PC-3 (cell line): ENCODE results near the gene HMCN2. TPM values are rescaled to one million over a fixed set of nuclear protein-coding genes. Genes with fewer than 3 reads are reported as not detected.

ENCODE experiments used
- ATAC-seq: fragments of 200-7000 bp; cut with Tn5 transposase; 2 replicates; pipeline ENCODE4 v1.9.1; 2020; ENCODE audit warnings: mild to moderate bottlenecking, moderate library complexity
- BruUV-seq: library from RNA; stranded (reverse); fragments of 400-500 nt; replicated peaks from 2 replicates; lab custom pipeline; 2021; lab: Mats Ljungman, UMichigan
- CTCF ChIA-PET: fragments of 300-600 bp; sonication (Branson Sonifier 250); formaldehyde crosslinking; loops from one replicate; lab custom pipeline; 2022; ENCODE audit warnings: antibody characterized with exemption; lab: Charles Lee
- POLR2A ChIA-PET: fragments of 300-600 bp; sonication (Branson Sonifier 250); formaldehyde crosslinking; loops from one replicate; lab custom pipeline; 2022; ENCODE audit warnings: antibody characterized with exemption; ENCODE audit not compliant: unreplicated experiment; lab: Charles Lee
- DNase-seq: peaks from one replicate; pipeline ENCODE4 v3.0.0-alpha.2; 2015
- H2AFZ ChIP-seq: fragments of 300-600 bp; sonication (generic); 2 replicates; pipeline ENCODE4 v1.6.0; 2016; ENCODE audit warnings: antibody characterized with exemption, low read length
- H3F3A ChIP-seq: fragments of 300-600 bp; sonication (generic); one replicate; pipeline ENCODE4 v1.6.0; 2017; ENCODE audit warnings: antibody characterized with exemption, low read length, control low read depth, mild to moderate bottlenecking; ENCODE audit not compliant: unreplicated experiment
- H3K27ac ChIP-seq: fragments of 300-600 bp; sonication (generic); 2 replicates; pipeline ENCODE4 v1.5.1; 2016; ENCODE audit warnings: mild to moderate bottlenecking, low read length
- H3K27me3 ChIP-seq: fragments of 300-600 bp; sonication (generic); 2 replicates; pipeline ENCODE4 v1.6.1; 2016; ENCODE audit warnings: low read length, mixed read lengths
- H3K36me3 ChIP-seq: fragments of 300-600 bp; sonication (generic); 2 replicates; pipeline ENCODE4 v1.6.1; 2016; ENCODE audit warnings: low read depth, mixed run types, low read length, mixed read lengths
- H3K4me1 ChIP-seq: fragments of 300-600 bp; sonication (generic); 2 replicates; pipeline ENCODE4 v1.5.1; 2016; ENCODE audit warnings: low read length; ENCODE audit not compliant: insufficient read depth
- H3K4me2 ChIP-seq: fragments of 300-600 bp; sonication (generic); 2 replicates; pipeline ENCODE4 v1.6.0; 2016; ENCODE audit warnings: low read length
- H3K4me3 ChIP-seq: fragments of 300-600 bp; sonication (generic); 2 replicates; pipeline ENCODE4 v1.5.1; 2016; ENCODE audit warnings: mild to moderate bottlenecking, low read length, mixed read lengths
- H3K79me2 ChIP-seq: fragments of 300-600 bp; sonication (generic); 2 replicates; pipeline ENCODE4 v1.6.1; 2017; ENCODE audit warnings: low read length, mixed read lengths
- H3K9ac ChIP-seq: fragments of 300-600 bp; sonication (generic); 2 replicates; pipeline ENCODE4 v1.6.0; 2016; ENCODE audit warnings: mild to moderate bottlenecking, low read length
- H3K9me2 ChIP-seq: fragments of 300-600 bp; sonication (generic); replicated peaks from 2 replicates; pipeline ENCODE4 v1.6.1; 2016; ENCODE audit warnings: mixed run types, low read length, mixed read lengths
- H3K9me3 ChIP-seq: fragments of 300-600 bp; sonication (generic); 2 replicates; pipeline ENCODE4 v1.6.1; 2016; ENCODE audit warnings: low read length, mixed read lengths
- H4K20me1 ChIP-seq: fragments of 300-600 bp; sonication (generic); 2 replicates; pipeline ENCODE4 v1.6.1; 2016; ENCODE audit warnings: low read length, mixed read lengths
- EZH2 ChIP-seq: fragments of 300-600 bp; sonication (generic); IDR thresholded peaks from one replicate; pipeline ENCODE4 v1.6.1; 2017; ENCODE audit warnings: antibody characterized with exemption, mild to moderate bottlenecking, low read length; ENCODE audit not compliant: unreplicated experiment
- EZH2phosphoT487 ChIP-seq: fragments of 300-600 bp; sonication (generic); IDR thresholded peaks from 2 replicates; pipeline ENCODE4 v1.6.1; 2018; ENCODE audit warnings: mild to moderate bottlenecking, antibody characterized with exemption, low read length, borderline replicate concordance
- intact Hi-C: fragments of 100-400 bp; cut with micrococcal nuclease; formaldehyde crosslinking; loops from 2 replicates; pipeline ENCODE4 v1.9.0; 2023
- total RNA-seq: library from RNA; depleted of rRNA; stranded (reverse); fragments of >200 nt; gene quantifications from 2 replicates; pipeline ENCODE4 v1.2.3, GENCODE V29; 2014
- TF ChIP-seq, protein P1 (sequence below): fragments of 300-600 bp; sonication (generic); conservative IDR thresholded peaks from 2 replicates; pipeline ENCODE4 v1.5.1; 2017; ENCODE audit warnings: antibody characterized with exemption, low read depth, mild to moderate bottlenecking, low read length

HMCN2 gene
- total RNA-seq, 1 experiment from 2014 or later: 0.11 TPM

DNA sequence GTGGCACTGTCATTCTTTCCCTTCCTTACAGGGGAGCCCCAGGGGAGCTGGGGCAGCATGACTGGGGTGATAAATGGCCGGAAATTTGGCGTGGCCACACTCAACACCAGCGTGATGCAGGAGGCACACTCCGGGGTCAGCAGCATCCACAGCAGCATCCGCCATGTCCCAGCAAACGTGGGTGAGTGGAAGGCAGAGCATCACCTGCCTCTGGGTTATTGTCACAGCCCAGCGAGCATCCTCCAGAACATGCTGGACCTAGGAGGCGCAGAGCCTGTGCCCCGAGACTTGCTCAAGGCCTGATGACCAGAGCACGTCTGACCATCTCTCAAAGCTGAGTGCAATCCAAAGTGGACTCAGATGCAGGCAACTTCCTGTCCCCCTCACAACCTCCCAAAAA is 157.0 kb downstream of the HMCN2 start:
- no peaks in the 10 kb centered on the region for H3F3A ChIP-seq
- H3K9me3 ChIP-seq: no peaks in the 10 kb centered on the region
- H2AFZ ChIP-seq: no peak overlapping the region
- no peaks in the 10 kb centered on the region for H3K9me2 ChIP-seq
- H3K4me1 ChIP-seq: peaks cover 7% of the 10 kb centered on the region
- H3K4me3 ChIP-seq: no peak overlapping the region
- no peak for DNase-seq
- H3K9ac ChIP-seq: no peak overlapping the region
- no peaks in the 10 kb centered on the region for H3K79me2 ChIP-seq
- no peak overlapping the region for H3K4me2 ChIP-seq
- TF ChIP-seq, protein P1, sequence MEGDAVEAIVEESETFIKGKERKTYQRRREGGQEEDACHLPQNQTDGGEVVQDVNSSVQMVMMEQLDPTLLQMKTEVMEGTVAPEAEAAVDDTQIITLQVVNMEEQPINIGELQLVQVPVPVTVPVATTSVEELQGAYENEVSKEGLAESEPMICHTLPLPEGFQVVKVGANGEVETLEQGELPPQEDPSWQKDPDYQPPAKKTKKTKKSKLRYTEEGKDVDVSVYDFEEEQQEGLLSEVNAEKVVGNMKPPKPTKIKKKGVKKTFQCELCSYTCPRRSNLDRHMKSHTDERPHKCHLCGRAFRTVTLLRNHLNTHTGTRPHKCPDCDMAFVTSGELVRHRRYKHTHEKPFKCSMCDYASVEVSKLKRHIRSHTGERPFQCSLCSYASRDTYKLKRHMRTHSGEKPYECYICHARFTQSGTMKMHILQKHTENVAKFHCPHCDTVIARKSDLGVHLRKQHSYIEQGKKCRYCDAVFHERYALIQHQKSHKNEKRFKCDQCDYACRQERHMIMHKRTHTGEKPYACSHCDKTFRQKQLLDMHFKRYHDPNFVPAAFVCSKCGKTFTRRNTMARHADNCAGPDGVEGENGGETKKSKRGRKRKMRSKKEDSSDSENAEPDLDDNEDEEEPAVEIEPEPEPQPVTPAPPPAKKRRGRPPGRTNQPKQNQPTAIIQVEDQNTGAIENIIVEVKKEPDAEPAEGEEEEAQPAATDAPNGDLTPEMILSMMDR: no peak
- TF ChIP-seq EZH2phosphoT487 (no peak), EZH2 (no peak)
- no peaks in the 10 kb centered on the region for H3K36me3 ChIP-seq
- no peak for ATAC-seq
- H3K27ac ChIP-seq: no peak overlapping the region
- ChIA-PET CTCF (interaction anchor here (0.7 kb wide), 1 partner anchor 503 kb away, joined by 3 read pairs; no protein-coding TSS in a partner anchor), POLR2A (no interaction called here)
- no peaks in the 10 kb centered on the region for H3K27me3 ChIP-seq
- no TSS peak for BruUV-seq
- no peaks in the 10 kb centered on the region for H4K20me1 ChIP-seq
- intact Hi-C loops: no loop called here

DNA sequence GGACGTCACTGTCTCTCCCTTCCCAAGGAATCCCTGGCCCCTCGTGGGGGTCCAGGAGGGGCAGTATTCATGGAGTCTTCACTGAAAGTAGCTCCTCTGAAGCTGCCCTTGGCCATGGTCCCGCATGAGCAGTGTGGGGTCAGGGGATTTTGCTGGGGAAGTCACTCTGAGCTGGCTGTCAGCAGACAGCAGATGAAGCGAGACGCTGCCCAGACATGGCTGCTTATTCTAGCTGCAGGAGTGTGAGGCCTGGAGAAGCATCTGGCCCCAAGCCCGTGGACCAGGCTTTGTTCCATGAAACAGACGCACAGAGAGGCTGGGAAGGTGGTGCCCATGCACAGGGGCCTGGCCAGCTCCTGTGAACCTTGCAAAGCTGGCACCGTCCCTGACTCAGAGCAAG is 157.7 kb downstream of the HMCN2 start:
- BruUV-seq: no TSS peak
- no peaks in the 10 kb centered on the region for H3F3A ChIP-seq
- TF ChIP-seq EZH2 (no peak), EZH2phosphoT487 (no peak)
- TF ChIP-seq, protein P1: no peak
- H3K9me2 ChIP-seq: no peaks in the 10 kb centered on the region
- no peak overlapping the region for H3K27ac ChIP-seq
- H3K36me3 ChIP-seq: no peaks in the 10 kb centered on the region
- CTCF ChIA-PET: interaction anchor here (0.7 kb wide), 1 partner anchor 502 kb away, joined by 3 read pairs; no protein-coding TSS in a partner anchor
- no peaks in the 10 kb centered on the region for H4K20me1 ChIP-seq
- no peaks in the 10 kb centered on the region for H3K79me2 ChIP-seq
- intact Hi-C loops: no loop called here
- H3K27me3 ChIP-seq: no peaks in the 10 kb centered on the region
- no peak overlapping the region for H3K4me2 ChIP-seq
- DNase-seq (no peak), ATAC-seq (no peak)
- H3K4me3 ChIP-seq: no peak overlapping the region
- peaks cover 7% of the 10 kb centered on the region for H3K4me1 ChIP-seq
- no peak overlapping the region for H3K9ac ChIP-seq
- no peak overlapping the region for H2AFZ ChIP-seq
- POLR2A ChIA-PET: no interaction called here
- H3K9me3 ChIP-seq: no peaks in the 10 kb centered on the region

DNA sequence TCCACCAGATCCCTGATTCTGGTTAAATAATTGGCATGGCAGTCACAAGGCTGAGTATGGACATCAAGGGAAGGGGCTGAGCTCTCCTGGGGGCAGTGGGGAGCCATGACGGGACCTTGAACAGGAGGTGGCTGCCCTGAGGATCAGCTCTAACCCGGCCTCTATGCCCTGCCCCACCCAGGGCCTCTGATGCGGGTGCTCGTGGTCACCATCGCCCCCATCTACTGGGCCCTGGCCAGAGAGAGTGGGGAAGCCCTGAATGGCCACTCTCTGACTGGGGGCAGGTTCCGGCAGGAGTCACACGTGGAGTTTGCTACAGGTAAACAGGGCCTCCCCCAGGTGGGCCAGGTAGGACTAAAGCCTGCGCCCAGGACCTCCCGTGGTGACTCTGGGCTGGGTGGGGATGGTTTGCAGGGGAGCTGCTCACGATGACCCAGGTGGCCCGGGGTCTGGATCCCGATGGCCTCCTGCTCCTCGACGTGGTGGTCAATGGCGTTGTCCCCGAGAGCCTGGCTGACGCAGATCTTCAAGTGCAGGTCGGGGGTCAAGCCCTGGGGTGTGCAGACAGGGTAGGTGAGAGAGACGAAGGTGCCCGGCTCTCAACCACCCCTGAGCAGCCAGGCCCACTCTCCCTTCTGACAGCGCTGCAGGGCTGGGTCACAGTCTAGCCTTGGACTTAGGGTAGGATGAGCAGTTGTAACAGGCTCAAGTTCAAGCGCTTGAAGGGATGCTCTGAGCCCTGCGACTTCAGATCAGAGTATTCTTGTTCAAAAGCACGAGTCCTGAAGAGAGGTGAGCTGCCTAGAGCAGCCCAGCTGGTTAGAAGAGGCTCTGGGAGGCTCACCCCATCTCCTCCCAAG is 159.3 kb downstream of the HMCN2 start:
- Histone ChIP-seq H3K9me2 (no peaks in the 10 kb centered on the region), H3K27me3 (no peaks in the 10 kb centered on the region), H4K20me1 (no peaks in the 10 kb centered on the region), H3K27ac (no peak overlapping the region), H3F3A (no peaks in the 10 kb centered on the region), H3K9ac (no peak overlapping the region), H3K4me3 (no peak overlapping the region), H3K4me1 (peaks cover 7% of the 10 kb centered on the region), H3K4me2 (no peak overlapping the region), H3K79me2 (no peaks in the 10 kb centered on the region), H3K36me3 (no peaks in the 10 kb centered on the region), H3K9me3 (no peaks in the 10 kb centered on the region), H2AFZ (no peak overlapping the region)
- ATAC-seq (no peak), DNase-seq (no peak)
- intact Hi-C loops: no loop called here
- ChIA-PET CTCF (no interaction called here), POLR2A (no interaction called here)
- no TSS peak for BruUV-seq
- TF ChIP-seq EZH2phosphoT487: no peak
- no peak for TF ChIP-seq EZH2
